Measurements from ENCODE around the gene VPS45. TPM values are rescaled to one million over a fixed set of nuclear protein-coding genes. Genes with fewer than 3 reads are reported as not detected.

Gene VPS45
- total and polyA plus RNA-seq, 2 of the 13 experiments (the other 11 are each of a cell fraction or from before 2014, with no cell fraction given) = 15.2 to 25.2 TPM

- TF ChIP-seq, protein P1, sequence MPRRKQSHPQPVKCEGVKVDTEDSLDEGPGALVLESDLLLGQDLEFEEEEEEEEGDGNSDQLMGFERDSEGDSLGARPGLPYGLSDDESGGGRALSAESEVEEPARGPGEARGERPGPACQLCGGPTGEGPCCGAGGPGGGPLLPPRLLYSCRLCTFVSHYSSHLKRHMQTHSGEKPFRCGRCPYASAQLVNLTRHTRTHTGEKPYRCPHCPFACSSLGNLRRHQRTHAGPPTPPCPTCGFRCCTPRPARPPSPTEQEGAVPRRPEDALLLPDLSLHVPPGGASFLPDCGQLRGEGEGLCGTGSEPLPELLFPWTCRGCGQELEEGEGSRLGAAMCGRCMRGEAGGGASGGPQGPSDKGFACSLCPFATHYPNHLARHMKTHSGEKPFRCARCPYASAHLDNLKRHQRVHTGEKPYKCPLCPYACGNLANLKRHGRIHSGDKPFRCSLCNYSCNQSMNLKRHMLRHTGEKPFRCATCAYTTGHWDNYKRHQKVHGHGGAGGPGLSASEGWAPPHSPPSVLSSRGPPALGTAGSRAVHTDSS (CRISPR knock-in tag; conservative IDR thresholded peaks at IDR 0.05) = no peak
These were observed 93.5 kb downstream of the VPS45 start (continued) for GRCh38 chr1:150160964-150161621.

DNA sequence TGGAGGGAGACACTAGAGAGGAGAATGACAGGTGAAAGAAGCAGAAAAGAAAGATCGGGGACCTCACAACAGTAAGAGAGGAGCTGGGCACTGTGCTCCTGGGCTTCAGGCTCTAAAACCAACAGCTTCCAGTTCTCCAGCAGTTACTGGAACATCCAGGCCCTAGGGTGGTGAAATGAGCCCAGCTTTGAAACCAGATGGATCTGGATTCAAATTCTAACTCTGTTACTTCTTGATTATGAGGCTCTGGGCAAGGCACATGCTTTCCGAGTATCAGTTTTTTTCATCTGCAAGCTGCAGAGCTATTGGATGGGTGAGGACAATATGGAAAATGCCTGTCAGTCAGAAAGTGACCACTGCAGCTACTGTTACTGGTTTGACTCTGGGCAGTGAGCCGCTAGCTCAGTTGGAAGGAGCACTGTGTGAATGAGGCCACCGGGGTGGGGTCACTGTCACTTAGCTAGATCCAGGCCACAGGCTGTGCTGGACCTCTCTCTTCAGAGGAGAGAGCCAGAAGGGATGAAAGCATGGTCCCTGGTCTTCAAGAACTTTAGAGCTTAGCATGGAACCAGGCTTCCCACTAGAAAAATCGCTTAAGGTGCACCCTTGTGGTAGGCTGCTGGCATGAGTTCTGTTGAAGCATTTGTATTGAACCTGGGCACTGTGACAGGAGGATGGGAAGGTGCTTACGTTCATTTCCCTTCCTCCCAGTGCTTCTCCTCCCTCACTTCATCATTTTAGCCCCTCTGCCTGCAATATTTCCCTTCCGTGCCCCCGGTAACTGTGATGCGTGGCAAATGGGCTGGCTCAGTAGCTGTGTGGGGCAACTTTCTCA, 94.4 kb downstream of the VPS45 start:
- CTCF ChIA-PET (ENCODE audit: low intra/inter-chr PET ratio, low total read pairs) = no interaction called here
- peak overlapping the region; percentile 93 for H3K4me2 ChIP-seq (ENCODE audit: low read depth, low read length)
- intact Hi-C loops (cut with micrococcal nuclease; ENCODE audit: unreplicated experiment) = loop anchor here (5.0 to 10.0 kb wide), 2 partner anchors 95 to 197 kb away; partner anchors contain the start of gene VPS45
- H3K9me3 ChIP-seq (ENCODE audit: low read length) = no peaks in the 10 kb centered on the region
- FAIRE-seq = no peak
- H3K9ac ChIP-seq (ENCODE audit: insufficient read depth, low read depth, low read length) = peak overlapping the region; percentile 80; the same call in 1 of the 2 replicates
- no peaks in the 10 kb centered on the region for H4K20me1 ChIP-seq (ENCODE audit: insufficient read depth, low read length)
- 85% methylated on average over 8 of the region's 9 CpGs for WGBS (ENCODE audit: low lambda C conversion rate)
- peaks cover 1 to 13% of the 10 kb centered on the region in 2 experiments; a peak in 2 of 5 replicates for H3K27me3 ChIP-seq (ENCODE audit: control insufficient read depth in 1 of 2, insufficient read depth in 2 of 2, low read length in 2 of 2)
- H3K36me3 ChIP-seq (replicated peaks in 1 of 2; ENCODE audit: control insufficient read depth in 1 of 2, insufficient read depth in 2 of 2, low read length in 2 of 2) = peaks cover 0 to 9% of the 10 kb centered on the region in 2 experiments; a peak in 3 of 5 replicates
- H3K4me3 ChIP-seq (replicated peaks in 1 of 3; ENCODE audit: insufficient read depth in 1 of 3, low read depth in 2 of 3, low read length in 3 of 3) = no peak overlapping the region; a peak in 1 of 6 replicates
- no peak overlapping the region for H2AFZ ChIP-seq (ENCODE audit: low read length)
- no TSS peak for BruUV-seq (replicated peaks)
- in situ Hi-C loops (cut with HindIII; ENCODE audit: extremely low pct_ligation_motif_present, low pct_unique_long_range_greater_than_20kb) = no loop called here
- peaks cover 37% of the 10 kb centered on the region for H3K4me1 ChIP-seq (ENCODE audit: insufficient read depth, low read length)
- ATAC-seq = peak; percentile 11; the same call in 1 of the 3 replicates
- no peaks in the 10 kb centered on the region for H3K79me2 ChIP-seq (ENCODE audit: insufficient read depth, low read length)
- no peak for DNase-seq (ENCODE audit: low spot score)
- TF ChIP-seq FOXK2 (IDR thresholded peaks at IDR 0.05) (no peak), ZNF430 (CRISPR knock-in tag; IDR thresholded peaks at IDR 0.05) (0 out of 2 replicates have a peak, but pooled peaks have one; percentile 31), RFX5 (IDR thresholded peaks at IDR 0.05; ENCODE audit: low read depth, low read length) (peak; percentile 32; the same call in 1 of the 2 replicates), CTCF (CRISPR knock-in tag; IDR thresholded peaks at IDR 0.05) (peak; percentile 19), ZBTB7A (CRISPR knock-in tag; IDR thresholded peaks at IDR 0.05) (no peak), STAT5B (CRISPR knock-in tag; IDR thresholded peaks at IDR 0.05) (no peak), ZBED4 (CRISPR knock-in tag; IDR thresholded peaks at IDR 0.05; ENCODE audit: borderline replicate concordance) (no peak)
- TF ChIP-seq, protein P2, sequence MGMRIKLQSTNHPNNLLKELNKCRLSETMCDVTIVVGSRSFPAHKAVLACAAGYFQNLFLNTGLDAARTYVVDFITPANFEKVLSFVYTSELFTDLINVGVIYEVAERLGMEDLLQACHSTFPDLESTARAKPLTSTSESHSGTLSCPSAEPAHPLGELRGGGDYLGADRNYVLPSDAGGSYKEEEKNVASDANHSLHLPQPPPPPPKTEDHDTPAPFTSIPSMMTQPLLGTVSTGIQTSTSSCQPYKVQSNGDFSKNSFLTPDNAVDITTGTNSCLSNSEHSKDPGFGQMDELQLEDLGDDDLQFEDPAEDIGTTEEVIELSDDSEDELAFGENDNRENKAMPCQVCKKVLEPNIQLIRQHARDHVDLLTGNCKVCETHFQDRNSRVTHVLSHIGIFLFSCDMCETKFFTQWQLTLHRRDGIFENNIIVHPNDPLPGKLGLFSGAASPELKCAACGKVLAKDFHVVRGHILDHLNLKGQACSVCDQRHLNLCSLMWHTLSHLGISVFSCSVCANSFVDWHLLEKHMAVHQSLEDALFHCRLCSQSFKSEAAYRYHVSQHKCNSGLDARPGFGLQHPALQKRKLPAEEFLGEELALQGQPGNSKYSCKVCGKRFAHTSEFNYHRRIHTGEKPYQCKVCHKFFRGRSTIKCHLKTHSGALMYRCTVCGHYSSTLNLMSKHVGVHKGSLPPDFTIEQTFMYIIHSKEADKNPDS (CRISPR knock-in tag; IDR thresholded peaks at IDR 0.05) = 0 out of 2 replicates have a peak, but pooled peaks have one; percentile 23
- H3K27ac ChIP-seq (ENCODE audit: extremely low read length, insufficient read depth, low read length) = no peak overlapping the region
- POLR2A ChIA-PET = interaction anchor here (1.0 to 1.3 kb wide), 2 partner anchors 12 to 274 kb away, joined by 4 read pairs; partner anchors contain the start of gene PLEKHO1

Data from HepG2 (cell line).